COR-L47 (cell line): ENCODE results near the gene RPL13A.

Experiments used
- DNase-seq: peaks from one replicate; lab custom pipeline; 2025; lab: John Stamatoyannopoulos, UW

Gene RPL13A

DNA sequence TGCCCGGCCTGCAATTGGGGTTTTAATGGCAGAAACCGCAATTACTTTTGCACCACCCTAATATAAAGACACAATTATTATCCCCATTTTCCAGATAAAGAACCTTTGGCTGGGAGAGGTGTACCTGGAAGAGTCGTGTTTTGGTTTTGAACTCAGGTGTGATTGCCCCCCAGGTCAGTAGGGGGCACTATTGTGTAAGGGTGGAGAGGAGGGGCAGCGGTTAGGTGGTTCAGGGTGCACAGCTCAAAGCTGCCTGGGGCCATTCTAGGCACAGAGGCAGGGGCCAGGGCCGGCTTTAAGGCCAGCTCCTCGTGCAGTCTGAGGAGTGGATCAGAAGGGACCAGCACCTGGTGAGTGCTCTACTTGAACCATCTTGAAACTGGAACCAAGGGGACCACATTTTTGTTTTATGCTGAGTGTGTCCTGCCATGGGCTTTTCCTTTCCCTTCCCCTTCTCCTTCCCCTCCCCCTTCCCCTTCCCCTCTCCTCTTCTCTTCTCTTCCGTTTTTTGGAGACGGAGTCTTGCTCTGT lies 19.2 kb downstream of the RPL13A start:
- peak; percentile 4 for DNase-seq

DNA sequence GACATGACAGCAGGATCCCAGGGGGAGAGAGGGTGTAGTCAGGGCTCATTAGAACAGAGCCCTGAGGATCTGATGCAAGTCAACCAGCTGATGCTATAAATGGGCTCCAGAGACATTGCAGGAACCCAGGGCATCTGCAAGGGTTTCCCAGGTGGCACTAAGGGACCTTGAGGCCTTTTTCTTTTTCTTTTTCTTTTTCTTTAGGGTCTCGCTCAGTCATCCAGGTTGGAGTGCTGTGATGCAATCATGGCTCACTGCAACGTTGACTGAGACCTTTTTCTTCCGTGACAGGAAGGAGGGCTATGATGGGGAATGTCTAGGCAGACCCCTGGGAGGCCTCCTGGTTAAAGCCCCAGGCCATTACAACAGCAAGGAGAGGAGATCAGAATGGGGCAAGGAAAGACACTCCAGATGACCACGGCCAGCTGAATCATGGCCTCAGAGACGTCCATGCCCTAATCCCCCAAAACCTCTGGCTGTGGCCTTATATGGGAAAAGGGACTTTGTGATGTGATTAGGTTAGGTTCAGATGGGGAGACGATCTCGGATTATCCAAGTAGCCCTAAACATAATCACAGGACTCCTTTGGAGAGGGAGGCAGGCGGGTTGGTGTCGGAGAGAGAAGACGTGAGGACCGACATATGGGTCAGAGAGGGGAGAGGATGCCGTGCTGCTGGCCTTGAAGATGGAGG lies 20.5 kb downstream of the RPL13A start:
- no peak for DNase-seq

DNA sequence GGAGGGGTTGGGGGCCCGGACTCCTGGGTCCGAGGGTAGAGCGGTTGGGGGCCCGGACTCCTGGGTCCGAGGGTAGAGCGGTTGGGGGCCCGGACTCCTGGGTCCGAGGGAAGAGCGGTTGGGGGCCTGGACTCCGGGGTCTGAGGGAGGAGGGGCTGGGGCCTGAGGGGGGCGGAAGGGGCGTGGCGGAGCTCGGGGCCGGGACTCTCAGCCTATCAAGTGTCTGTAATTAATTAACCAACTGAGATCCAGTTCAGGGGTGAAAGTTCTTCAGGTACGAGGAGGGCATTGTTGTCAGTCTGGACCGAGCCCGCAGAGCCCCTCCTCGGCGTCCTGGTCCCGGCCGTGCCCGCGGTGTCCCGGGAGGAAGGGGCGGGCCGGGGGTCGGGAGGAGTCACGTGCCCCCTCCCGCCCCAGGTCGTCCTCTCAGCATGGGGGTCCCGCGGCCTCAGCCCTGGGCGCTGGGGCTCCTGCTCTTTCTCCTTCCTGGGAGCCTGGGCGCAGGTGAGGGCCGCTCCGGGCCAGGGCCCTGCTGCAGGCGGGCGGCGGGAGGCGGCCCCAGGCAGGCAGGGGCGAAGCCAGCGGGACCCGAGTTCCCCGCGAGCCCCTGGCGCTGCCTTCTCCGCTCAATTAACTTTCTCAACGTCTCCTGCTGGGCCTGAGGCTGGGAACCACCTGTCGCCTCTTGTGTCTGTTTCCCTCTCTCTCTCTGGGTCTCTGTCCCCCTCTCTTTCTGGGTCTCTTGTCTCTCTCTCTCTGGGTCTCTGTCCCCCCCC lies 25.8 kb downstream of the RPL13A start:
- peak; percentile 66 for DNase-seq

DNA sequence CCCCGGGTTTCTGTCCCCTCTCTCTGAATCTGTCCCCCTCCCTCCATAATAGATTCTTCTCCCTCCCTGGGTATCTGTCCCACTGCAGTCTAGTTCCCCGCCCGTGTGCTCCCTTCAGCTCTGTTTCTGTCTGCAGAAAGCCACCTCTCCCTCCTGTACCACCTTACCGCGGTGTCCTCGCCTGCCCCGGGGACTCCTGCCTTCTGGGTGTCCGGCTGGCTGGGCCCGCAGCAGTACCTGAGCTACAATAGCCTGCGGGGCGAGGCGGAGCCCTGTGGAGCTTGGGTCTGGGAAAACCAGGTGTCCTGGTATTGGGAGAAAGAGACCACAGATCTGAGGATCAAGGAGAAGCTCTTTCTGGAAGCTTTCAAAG lies 26.3 kb downstream of the RPL13A start:
- no peak for DNase-seq

DNA sequence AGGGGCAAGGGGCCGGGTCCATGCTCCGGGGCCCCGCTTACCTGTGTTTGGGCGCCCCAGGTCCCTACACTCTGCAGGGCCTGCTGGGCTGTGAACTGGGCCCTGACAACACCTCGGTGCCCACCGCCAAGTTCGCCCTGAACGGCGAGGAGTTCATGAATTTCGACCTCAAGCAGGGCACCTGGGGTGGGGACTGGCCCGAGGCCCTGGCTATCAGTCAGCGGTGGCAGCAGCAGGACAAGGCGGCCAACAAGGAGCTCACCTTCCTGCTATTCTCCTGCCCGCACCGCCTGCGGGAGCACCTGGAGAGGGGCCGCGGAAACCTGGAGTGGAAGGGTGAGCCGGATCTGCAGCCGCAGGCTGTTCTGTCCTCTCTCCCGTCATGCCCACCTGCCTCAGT lies 26.7 kb downstream of the RPL13A start:
- no peak for DNase-seq

DNA sequence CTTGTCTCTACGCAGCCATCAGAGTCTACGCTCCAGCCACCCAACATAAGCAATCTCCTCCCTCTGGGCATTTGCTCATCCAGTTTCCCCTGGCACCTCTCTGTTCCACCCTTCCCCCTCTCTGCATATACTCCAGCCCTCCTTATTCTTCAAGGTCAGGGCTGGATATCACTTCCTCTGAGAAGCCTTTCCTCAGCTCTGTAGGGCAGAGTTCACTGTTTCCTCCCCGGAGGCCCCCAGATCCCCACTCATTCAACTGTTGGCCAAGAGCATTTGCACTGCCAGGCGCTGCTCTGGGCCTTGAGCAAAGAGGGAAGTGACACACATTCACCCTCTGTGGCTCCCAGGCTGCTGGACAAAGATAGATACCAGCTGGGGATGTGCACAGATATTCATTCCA lies 28.4 kb downstream of the RPL13A start:
- DNase-seq: no peak

DNA sequence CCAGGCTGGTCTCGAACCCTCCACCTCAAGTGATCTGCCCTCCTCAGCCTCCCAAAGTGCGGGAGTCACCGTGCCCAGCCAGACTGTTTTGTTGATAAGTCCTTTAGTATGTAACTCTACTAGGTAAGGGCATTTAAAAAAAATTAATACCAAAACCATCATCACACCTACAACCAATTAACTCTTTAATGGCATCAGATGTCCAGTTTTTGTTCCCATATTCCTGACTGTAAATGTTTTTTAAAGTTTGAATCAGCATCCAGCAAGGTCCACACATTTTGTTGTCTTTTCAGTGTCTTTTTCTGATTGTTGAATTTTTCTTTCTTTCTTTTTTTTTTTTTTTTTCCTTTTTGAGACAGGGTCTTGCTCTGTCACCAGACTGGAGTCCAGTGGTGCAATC lies 30.6 kb downstream of the RPL13A start:
- no peak for DNase-seq

DNA sequence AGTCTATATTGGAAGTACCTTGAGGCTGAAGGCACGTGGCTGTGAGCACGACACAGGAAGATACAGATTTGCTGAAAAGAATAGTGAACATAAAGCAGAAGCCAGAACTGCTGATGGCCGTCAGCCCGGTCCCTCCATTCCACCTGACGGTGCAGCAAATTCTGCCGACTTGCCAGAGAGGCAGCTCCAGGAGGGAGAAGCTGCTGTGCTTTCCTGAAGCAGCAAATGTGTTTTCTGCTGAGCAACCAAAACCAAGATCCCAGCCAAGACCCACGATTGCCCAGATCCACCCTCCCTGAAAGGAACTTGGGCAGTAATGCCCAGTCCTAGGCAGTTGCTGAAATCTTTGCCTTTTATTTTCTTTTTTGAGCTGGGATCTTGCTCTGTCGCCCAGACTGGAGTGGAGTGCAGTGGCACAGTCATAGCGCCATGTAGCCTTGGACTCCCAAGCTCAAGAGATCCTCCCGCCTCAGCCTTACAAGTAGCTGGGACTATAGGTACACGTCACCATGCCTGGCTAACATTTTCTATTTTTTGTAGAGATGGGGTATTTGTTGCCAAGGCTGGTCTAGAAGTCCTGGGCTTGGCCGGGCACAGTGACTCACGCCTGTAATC lies 33.4 kb downstream of the RPL13A start:
- DNase-seq: no peak

DNA sequence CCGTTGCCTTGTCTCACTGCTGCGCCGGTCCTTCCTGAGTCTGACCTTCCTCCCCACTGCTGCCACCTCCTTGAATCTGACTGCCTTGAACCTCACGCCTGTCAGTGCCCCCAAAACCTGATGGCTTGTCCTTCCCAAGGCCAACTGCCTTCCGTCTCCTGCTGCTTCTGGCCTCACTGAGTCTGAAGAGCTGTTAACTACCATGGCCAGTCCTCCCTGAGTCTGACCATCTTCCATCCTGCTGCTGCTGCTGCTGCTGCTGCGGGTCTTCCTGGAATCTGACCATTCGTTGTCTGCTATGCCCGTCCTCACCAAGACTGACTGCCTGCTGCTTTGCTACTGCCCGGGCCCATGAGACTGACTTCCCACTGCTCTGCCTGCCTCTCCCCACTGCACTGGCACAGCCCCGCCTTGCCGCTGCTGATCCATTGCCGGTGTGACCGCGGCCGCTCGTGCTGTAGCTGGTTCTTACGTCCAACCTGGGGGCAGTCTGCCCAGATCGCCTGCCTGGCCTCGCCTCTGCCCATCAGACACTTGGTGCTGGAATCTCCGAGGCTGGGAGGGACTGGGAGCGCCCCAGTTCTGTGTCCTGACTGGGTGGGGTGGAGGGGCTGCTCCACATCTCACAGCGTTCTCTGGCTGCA lies 37.5 kb downstream of the RPL13A start:
- DNase-seq: no peak

DNA sequence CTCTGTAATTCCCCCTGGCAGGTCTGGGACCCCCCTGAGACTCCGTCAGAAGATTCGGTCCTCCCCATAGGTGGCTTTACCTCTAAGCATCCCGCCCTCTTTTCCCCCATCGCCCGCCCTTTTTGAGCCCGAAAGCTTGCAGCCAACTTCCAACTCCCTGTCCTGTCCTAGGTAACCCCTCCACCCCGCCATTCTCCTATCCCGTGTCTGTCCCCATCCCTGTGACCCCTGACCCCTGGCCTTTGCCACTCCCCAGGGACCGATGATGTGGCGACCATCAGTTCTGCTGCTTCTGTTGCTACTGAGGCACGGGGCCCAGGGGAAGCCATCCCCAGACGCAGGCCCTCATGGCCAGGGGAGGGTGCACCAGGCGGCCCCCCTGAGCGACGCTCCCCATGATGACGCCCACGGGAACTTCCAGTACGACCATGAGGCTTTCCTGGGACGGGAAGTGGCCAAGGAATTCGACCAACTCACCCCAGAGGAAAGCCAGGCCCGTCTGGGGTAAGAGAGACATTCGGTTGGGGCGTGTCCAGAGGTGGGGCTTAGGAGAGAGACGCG lies 40.9 kb downstream of the RPL13A start:
- DNase-seq: no peak

DNA sequence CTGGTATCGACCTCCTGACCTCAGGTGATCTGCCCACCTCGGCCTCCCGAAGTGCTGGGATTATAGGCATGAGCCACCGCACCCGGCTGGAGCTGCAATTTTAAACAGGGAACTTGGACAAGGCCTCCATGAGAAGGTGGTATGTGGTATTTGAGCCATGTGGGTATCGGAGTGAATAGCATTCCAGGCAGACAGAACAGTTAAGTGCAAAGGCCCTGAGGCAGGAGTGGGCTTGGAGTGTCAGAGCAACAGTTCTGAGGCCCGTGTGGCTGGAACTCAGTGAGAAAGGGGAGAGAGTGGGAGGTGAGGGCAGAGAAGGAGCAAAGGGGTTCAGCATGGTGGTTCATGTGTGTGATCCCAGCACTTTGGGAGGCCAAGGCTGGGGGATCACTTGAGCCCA lies 43.3 kb downstream of the RPL13A start:
- no peak for DNase-seq

DNA sequence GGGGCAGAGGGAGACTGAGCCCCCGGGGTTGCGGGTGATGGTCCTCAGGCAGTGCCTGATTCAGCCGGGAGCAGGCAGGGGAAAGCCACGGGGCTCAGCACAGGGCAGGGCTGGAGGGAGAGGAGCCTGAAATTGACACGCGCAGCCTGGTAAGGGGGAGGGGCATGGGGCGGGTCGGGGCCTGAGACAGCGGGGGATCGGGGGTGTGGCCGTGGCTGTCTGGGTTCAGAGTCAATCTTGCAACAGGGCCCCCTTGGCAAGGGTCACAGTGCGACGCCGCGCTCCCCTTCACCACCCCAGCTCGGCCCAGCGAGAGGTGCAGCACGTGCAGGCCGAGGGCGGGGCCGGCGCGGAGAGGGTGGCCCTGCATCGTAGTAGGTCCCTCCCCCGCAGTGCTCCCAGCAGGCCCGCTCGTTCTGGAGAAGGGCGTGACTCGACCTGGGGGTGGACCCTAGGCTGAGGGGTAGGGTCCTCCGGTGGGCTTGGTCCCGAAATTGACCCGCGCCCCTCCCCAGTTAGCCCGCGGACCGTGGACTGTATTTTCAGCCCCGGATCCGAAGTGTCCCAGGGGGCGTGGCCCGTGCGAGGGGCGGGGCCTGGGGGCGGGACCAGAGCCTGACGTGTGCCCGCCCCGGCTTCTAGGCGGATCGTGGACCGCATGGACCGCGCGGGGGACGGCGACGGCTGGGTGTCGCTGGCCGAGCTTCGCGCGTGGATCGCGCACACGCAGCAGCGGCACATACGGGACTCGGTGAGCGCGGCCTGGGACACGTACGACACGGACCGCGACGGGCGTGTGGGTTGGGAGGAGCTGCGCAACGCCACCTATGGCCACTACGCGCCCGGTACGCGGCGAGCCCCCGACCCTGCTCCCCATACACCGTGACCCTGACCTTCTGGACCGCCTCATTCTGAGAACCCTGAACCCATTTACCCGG lies 46.4 kb downstream of the RPL13A start:
- peak; percentile 21 for DNase-seq

DNA sequence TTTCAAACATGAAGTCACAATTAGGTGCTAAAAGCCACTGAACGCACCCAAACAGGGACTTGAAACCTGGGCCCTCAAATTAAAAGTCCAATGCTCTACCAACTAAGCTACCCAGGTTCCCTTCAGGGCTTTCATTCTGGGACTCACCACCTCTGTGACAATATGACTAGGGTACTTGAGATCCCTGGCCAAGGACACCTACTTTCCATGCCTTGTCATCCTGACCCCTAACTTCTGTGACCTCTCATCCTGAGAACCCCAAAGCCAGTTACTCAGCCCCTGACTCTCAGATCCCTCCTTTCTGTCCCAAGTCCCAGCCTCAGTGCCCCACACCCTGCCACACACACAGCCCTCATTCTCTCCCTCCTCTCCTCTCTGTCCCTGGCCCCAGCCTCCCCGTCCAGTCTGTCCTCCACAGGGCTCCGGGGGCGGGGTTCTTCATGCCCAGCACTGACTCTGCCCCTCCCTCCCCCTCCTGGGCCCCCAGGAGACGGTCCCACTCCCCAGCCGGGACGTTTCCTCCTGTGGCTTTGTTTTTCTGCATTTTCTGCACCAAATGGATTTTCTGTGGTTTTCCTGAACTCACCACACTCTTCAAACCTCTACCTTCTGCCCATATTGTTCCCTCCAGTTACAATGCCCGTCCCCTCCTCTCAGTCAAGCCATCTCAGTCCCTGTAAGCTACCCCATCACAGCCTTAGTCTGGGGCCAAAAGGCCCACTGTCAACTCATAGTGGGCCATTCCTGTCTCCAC lies 47.4 kb downstream of the RPL13A start:
- DNase-seq: no peak

DNA sequence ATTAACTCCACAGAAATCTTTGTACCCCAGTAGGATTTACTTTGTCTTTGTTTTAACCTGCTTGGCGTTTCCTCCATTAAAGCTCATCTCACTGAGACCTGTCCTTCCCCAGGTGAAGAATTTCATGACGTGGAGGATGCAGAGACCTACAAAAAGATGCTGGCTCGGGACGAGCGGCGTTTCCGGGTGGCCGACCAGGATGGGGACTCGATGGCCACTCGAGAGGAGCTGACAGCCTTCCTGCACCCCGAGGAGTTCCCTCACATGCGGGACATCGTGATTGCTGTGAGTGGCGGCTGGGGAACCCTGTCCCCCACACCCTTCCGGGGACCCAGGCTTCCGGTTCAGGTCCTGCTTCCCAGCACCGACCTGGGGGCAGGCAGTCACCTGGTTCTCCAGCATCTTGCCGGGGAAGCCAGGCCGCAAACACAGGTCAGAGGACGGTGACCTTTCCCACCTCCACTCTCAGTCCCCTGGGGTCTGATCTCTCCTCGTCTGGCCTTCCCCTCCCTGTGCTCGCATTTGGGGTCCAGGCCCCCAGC lies 49.6 kb downstream of the RPL13A start:
- no peak for DNase-seq

DNA sequence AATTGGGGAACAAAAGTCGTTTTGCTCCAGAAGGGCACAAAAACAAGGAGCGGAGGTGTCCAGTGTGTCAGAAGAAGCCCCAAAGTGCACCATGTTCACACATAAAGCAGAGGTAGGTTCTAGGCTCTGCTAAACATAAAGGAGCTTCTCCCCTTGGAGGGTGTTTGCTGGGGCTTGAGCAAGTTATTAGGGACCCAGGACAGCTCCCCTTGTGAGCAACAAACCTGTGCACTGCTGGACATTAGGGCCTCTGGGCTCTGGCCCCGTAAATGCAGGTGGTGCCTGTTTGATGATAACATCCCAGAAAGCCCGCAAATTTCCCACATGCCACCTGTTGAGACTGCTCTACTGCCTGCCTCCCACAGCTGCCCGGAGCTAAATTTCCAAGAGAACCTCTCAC lies 51.2 kb downstream of the RPL13A start:
- no peak for DNase-seq

DNA sequence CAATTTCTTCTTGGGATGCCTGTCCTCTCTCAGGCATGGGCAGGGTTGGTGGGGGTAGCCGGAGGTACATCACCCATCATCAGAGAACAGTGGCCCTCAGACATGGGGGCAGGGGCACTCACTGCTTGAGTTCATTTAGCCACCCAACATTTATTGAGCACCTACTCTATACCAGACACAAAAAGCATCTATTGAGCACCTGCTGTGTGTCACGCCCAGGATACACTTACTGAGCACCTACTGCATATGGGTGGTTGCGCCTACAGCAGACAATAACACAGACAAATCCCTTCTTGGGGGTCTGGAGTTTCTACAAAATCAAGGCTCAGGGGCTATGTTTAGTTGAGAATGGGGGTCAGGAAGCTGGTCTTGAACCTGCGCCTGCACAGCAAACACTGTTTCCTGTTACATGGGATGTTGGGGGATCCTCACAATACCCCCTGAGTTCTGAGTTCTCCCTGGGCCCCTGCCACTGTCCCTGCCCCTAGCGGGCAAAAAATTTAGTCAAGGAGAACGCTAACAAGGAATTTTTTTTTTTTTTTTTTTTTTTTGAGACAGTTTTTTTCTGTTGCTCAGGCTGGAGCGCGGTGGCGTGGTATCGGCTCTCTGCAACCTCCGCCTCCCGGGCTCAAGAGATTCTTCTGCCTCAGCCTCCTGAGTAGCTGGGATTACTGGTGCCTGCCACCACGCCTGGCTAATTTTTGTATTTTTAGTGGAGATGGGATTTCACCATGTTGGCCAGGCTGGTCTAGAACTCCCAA lies 52.0 kb downstream of the RPL13A start:
- DNase-seq: no peak
